H7 (cell line): ENCODE measurements around the gene APOBEC3B. TPM values are rescaled to one million over a fixed set of nuclear protein-coding genes. Genes with fewer than 3 reads are reported as not detected.
"Not testable (repeated sequence)": the region's sequence is repeated elsewhere in the genome, so short reads cannot be mapped to it uniquely, and the experiment has no call there.

Experiments used
- DNase-seq: peaks from one replicate; pipeline ENCODE4 v3.0.0; 2012
- H3K27me3 ChIP-seq: 2 replicates; pipeline ENCODE4 v1.6.0; 2011; ENCODE audit warnings: mild to moderate bottlenecking, low read length; ENCODE audit not compliant: control insufficient read depth, insufficient read depth
- H3K36me3 ChIP-seq: replicated peaks from 2 replicates; pipeline ENCODE4 v1.5.1; 2011; ENCODE audit warnings: low read length; ENCODE audit not compliant: control insufficient read depth, insufficient read depth
- H3K4me3 ChIP-seq: 2 replicates; pipeline ENCODE4 v1.5.1; 2011; ENCODE audit warnings: low read depth, mild to moderate bottlenecking, control low read depth, low read length, moderate library complexity; ENCODE audit not compliant: insufficient read depth
- total RNA-seq: library from RNA; depleted of rRNA; stranded (reverse); fragments of >200 nt; shearing (Covaris generic); gene quantifications from 2 replicates; pipeline ENCODE4 v1.2.3, GENCODE V29; 2014

The APOBEC3B gene
- total RNA-seq, 1 experiment from 2014 or later, result 6.5 TPM

DNA sequence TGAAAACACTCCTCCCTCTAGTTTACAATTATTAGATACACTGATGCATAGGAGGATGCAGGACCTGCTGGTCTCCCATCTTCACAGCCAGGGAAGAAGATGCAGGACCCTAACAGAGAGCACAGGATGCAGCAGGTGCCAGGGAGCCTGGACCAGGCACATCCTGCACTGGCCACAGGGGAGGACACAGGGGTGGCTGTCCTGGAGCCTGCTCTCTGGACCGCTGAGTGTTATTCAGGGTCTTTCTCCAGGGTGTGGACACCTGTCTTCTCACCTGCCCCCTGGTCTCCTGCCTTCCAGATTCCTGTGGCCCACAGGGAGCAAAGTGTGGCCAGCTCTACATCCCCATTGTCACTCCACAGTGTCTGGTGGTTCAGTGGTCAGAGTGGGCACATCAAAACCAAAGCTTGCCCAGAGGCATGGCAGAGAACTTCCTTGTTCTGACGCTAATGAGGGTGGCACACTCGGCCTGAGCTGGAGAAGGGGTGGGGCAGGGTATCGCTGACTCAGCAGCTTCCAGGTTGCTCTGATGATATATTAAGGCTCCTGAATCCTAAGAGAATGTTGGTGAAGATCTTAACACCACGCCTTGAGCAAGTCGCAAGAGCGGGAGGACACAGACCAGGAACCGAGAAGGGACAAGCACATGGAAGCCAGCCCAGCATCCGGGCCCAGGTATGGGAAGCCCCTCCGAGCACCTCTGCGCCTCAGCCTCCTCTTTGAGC is 24.9 kb upstream of the APOBEC3B start, which contains the start of gene APOBEC3A:
APOBEC3A (plus strand) TSS at position 564 of the 725 bp plus-strand sequence; CDS start at position 647, 83 bp downstream.
- Histone ChIP-seq H3K36me3 (no peaks in the 10 kb centered on the region), H3K27me3 (no peaks in the 10 kb centered on the region)
- no peak for DNase-seq

DNA sequence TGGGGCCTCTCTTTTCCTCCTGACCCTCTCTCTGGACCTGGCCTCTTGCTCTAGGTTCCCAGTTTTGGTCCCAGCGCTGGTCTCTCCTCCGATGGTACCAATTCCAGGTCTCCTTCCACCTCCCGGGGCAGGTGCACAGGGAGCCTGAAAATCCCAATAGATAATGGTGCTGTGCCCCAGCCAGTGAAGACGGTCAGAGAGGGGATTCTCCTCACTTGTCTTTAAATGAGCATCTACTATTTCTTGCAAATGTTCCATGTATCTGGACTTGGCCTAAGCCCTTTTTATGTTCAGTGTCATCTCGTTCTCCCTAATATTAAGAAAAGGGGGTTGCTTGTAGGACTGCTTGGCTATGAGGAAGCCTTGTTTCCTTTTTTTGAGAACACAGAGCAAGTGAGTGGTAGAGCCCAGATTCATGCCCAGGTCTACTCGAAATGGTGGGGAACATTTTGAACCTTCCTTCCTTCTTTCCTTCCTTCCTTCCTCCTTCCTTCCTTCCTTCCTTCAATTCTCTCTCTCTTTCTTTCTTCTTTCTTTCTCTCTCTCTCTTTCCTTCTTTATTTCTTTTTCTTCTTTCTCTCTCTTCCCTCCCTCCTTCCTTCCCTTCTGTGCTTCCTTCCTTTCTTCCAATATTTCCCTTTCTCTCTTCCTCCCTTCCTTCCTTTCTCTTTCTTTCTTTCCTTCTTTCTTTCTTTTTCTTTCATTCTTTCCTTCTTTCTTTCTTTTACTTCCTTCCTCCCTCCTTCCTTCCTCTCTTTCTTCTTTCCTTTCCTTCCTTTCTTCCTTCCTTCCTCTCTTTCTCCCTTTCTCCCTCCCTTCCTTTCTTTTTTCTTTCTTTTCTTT is 24.1 kb upstream of the APOBEC3B start:
- no peaks in the 10 kb centered on the region for H3K36me3 ChIP-seq
- no peak overlapping the region for H3K4me3 ChIP-seq
- no peaks in the 10 kb centered on the region for H3K27me3 ChIP-seq
- no peak for DNase-seq

More for the DNA sequence above, 24.9 kb upstream of the APOBEC3B start, which contains the start of gene APOBEC3A:
- H3K4me3 ChIP-seq, result no peak within 1 kb of the TSS

DNA sequence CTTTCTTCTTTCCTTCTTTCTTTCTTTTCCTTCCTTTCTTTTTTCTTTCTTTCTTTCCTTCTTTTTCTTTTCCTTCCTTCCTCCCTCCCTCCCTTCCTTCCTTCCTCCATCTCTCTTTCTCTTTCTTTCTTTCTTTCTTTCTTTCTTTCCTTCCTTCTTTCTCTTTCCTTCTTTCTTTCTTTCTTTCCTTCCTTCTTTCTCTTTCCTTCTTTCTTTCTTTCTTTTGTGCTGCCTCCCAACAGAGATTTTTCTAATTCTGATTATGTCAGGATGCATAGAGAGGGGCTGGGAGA is 23.6 kb upstream of the APOBEC3B start:
- H3K36me3 ChIP-seq, H3K27me3 ChIP-seq, H3K4me3 ChIP-seq, DNase-seq: not testable (repeated sequence)

DNA sequence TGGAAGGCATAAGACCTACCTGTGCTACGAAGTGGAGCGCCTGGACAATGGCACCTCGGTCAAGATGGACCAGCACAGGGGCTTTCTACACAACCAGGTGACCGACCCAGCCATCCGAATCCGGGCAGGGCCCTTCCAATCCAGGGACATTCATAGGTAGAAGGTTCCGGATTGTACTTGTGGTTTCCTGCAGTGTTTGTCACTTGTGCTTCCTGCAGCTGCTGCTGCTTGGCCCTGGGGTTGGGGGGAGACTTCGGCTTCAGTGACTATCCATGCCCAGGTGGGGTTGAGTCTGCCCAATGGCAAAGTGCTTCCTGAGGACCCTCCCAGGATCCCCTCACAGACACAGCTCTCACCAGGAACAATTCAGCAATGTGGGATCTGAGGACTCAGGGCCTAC is 22.6 kb upstream of the APOBEC3B start:
- no peak for DNase-seq
- H3K27me3 ChIP-seq, result no peaks in the 10 kb centered on the region
- no peaks in the 10 kb centered on the region for H3K36me3 ChIP-seq
- H3K4me3 ChIP-seq, result no peak overlapping the region

DNA sequence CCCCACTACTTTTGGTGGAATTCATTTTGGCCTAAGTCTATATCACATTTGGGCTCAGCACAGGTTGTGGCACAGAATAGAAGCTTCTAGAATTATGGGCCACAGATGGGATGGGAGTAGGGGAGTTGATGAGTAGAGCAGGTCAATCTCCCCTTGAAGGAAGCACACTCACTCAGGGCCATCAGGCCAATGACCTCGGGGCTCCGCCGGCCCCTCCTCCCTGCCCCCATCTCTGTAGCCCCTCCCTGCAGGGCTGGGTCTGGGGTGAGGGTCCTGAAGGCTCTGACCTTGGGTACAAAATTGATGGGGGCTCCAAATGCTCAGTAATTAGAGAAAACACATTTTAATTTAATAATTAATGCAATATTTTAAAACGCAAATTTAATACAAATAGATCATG is 21.5 kb upstream of the APOBEC3B start:
- not testable (repeated sequence) for H3K4me3 ChIP-seq, DNase-seq, H3K36me3 ChIP-seq, H3K27me3 ChIP-seq

DNA sequence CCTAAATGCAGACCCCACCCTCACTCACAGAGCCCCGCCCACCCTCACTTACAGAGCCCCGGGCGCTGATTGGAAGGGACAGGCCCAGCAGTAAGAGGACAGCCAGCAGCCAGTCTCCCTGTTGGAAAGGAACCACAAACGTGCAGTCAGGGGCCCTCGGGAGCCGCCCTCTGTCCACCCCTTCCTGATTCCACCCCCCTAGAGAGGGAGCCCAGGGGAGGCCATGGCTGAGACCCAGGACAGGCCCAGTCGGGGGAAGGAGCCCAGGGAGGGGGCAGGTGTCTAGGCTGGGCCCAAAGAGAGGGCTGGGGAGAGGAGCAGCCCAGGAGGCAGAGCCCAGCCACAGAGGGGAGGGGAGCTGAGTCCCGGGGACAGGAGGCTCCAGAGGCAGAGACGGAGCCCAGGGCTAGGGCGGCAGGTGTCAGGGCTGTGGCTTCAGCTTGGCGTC is 18.8 kb upstream of the APOBEC3B start:
- not testable (repeated sequence) for H3K4me3 ChIP-seq, H3K27me3 ChIP-seq, H3K36me3 ChIP-seq, DNase-seq

DNA sequence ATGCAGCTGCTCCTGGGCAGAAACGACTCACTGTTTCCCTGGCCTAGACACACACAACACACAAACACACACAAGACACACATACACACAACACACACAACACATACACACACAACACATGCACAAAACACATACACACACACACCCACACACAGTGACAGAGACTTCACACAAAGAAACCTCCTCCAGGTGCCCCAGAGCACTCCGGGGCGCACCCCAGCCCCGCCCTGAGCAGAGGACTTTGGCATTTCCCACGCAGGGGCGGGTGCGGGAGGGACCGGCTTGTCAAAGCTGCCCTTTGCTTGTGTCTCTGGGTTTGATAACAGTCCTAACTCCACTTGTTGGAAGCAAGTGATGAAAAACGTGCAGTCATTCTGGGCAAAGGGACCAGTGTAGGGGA is 18.3 kb upstream of the APOBEC3B start:
- peak; percentile 66 for DNase-seq
- Histone ChIP-seq H3K36me3 (no peaks in the 10 kb centered on the region), H3K27me3 (no peaks in the 10 kb centered on the region), H3K4me3 (no peak overlapping the region)

DNA sequence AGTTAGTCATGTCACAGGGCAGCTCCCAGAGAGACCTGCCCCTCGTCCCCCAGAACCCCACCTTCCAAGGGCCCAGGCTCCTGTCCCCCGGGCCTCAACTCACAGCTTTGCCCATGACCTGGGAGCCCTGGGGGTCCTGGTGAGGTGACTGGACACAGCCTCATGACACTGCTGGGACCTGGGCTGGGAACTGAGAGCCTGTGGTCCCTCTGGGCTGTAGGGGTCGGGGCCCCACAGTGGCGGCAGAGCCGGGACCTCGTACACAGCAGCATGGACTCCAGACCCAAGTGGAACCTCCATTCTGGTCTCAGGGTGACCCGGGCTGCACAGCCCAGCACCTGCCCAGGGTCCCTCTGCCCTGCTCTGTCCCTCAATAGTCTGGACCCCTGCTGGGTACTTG is 17.8 kb upstream of the APOBEC3B start:
- H3K4me3 ChIP-seq, result no peak overlapping the region
- H3K27me3 ChIP-seq, result no peaks in the 10 kb centered on the region
- H3K36me3 ChIP-seq, result no peaks in the 10 kb centered on the region
- peak; percentile 39 for DNase-seq

DNA sequence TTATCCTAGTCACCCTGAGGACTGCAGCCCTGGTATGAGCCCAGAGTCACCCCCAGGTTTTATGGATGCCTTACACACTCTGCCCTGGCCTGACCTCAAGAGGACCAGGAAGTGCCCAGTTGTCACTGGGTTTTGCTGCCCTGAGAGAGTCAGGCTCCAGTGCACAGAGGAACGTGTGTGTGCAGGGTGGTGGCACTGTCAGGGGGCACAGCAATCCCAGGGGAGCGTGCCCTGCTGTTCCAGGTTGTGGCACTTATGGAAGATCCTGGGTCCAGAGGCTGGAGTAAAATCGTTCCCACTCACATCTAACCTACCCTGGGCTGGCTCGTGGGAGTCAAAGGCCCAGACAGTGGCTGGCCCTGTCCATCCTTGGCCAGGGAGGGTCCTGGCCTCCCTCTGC is 17.2 kb upstream of the APOBEC3B start:
- no peak for DNase-seq
- H3K4me3 ChIP-seq, result no peak overlapping the region

DNA sequence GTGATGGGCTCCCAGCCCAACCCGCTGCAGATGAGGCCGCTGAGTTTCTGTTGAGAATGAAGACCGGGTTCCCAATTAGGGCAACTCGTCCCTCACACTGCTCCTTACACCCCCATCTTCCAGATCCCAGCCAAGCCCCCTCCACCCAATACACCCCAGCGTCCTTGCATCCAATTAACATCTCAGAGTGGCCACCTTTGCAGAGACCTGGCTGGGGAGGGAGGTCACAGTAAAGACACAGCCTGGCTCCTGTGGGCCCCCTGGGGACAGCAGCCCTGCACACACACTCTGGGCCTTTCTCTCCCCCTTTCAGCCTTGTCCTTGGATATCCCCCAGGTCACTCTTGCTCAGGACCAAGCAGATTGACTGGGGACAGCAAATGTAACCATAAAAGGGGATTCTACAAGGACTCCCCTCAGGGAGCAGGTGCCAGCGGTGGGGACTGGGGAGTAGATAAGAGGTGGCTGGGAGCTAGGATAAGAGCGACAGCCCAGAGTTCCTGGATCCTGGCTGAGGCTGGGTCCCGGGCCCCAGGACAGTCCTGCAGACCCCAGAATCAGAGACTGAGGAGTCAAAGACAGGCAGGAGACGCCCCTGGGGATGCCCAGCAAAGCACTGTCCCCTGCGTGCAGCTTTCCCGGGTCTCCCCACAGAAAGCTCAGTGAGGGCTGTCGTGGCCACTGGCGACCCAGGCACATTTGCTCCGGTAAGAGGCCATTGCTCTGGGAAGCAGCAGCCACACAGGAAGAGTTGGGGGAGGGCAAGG is 16.4 kb upstream of the APOBEC3B start:
- Histone ChIP-seq H3K36me3 (no peaks in the 10 kb centered on the region), H3K4me3 (no peak overlapping the region), H3K27me3 (no peaks in the 10 kb centered on the region)
- DNase-seq, result peak; percentile 71

More for the DNA sequence above, 17.2 kb upstream of the APOBEC3B start:
- Histone ChIP-seq H3K36me3 (no peaks in the 10 kb centered on the region), H3K27me3 (no peaks in the 10 kb centered on the region)

DNA sequence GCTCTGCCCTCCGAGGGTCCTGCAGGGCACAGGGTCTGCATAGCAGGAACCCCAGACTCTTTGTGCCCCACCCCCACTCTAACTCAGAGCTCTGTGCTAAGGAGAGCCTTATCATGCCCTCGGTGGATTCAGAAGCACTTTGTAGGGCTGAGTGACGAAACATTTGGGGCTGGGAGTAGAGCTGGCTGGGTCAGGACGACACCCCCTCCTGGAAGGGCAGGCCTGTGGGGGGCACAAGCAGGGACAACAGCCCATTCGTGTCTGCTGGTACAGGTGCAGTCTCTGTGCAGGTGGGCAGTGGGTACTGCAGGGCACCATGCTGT is 15.8 kb upstream of the APOBEC3B start:
- Histone ChIP-seq H3K36me3 (no peaks in the 10 kb centered on the region), H3K4me3 (no peak overlapping the region), H3K27me3 (no peaks in the 10 kb centered on the region)
- peak; percentile 50 for DNase-seq

DNA sequence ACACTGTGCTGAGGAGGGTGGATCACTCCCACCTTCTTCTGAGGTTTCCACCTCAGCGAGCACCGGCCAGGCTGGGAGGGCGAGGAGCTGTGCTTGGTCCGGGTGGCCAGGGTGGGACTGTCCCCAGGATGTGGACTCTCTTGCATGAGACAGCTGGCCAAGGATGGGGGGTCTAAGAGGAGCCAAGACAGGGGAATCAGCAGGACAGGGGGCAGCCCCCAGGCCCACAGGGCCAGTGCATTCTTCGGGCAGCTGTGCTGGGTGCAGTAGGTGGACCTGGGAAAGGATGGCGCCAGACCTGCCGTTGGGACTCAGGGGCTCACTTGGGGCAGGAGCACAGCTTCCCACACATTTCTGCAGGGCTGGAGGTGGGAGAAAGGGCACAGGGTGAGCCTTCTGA is 15.2 kb upstream of the APOBEC3B start:
- peak; percentile 45 for DNase-seq
- Histone ChIP-seq H3K4me3 (no peak overlapping the region), H3K36me3 (no peaks in the 10 kb centered on the region), H3K27me3 (no peaks in the 10 kb centered on the region)

DNA sequence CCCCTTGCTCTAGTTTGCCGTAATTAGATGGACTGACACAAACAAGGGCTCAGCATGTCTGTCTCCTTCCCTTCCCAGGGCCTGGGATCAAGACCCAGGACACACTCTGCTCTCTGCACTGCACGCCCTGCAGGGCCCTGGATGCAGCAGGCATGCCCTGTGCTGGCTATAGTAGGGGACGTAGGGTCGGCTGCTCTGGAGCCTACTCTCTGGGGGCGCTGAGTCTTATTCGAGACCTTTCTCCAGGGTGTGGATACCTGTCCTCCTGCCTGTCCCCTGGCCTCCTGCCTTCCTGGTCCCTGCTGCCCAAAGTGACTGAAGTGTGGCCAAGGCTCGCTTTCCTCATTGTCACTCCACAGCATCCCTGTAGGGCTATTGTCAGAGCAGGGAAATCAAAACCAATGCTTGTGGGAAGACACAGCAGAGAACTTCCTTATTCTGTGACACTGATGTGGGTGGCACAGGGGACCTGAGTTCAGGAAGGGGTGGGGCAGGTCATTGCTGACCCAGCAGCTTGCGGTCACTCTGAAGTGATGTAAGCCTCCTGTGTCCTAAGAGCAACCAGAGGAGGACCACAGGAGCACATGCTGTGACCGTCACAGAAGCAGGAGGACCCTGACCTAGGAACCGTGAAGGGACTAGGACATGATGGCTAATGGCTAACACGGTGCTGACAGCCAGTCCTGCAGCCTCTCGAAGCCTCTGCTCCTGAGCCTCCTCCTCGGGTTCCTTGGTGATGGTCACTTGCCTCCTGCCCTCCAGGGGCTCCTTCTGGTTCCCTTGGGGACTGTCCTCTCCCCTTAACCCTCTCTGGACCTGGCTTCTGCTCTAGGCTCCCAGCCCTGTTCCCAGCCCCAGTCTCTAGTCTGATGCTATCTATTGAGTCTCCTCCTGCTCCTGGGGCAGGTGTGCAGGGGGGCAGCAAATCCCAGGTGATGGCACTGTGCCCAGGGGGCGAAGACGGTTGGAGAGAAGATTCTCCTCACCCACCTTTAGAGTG is 14.4 kb upstream of the APOBEC3B start:
- DNase-seq, result no peak
- Histone ChIP-seq H3K36me3 (no peaks in the 10 kb centered on the region), H3K4me3 (no peak overlapping the region), H3K27me3 (no peaks in the 10 kb centered on the region)

DNA sequence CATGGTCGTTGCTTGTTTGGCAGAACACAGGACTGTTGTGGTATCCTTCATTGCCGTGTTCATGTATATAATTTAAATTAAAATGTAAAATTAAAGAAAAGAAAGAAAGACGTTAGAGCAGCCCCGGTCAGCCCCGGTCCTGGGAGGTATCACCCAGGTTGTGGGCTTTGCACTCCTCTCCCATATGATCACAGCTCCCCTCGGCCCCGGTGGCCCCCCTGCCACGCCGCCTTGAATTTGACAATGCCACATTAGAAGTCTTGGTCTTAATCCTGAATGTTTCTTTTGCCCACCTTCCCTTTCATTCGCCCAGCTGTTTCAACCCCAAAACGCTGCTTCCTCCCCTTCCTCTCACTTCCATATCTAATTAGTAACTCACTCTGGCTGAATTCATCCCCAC is 13.3 kb upstream of the APOBEC3B start:
- no peaks in the 10 kb centered on the region for H3K27me3 ChIP-seq
- no peaks in the 10 kb centered on the region for H3K36me3 ChIP-seq
- H3K4me3 ChIP-seq, result no peak overlapping the region
- no peak for DNase-seq
